Measurements from ENCODE around the gene C2CD2L.
"Not testable (repeated sequence)": the region's sequence is repeated elsewhere in the genome, so short reads cannot be mapped to it uniquely, and the experiment has no call there.

C2CD2L gene

DNA sequence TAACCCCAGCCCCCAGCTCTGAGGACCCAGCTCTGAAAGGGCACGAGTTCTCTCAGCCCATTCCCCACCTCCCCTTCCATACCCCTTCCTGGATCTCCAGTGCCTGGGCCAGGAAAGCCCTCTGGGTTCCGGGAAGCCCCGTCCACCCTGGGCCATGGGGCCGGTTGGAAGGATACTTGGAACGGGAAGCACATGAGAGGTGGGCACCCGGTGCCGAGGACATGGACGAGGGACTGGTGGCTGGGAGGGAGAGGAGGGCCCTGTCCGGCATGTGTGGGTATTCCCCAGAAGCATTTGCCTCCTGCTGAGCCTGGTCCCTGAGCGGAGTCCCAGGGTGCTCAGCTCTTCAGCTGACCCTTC lies 9.1 kb downstream of the C2CD2L start:
- DNase-seq (ENCODE audit: low read depth) = no peak

DNA sequence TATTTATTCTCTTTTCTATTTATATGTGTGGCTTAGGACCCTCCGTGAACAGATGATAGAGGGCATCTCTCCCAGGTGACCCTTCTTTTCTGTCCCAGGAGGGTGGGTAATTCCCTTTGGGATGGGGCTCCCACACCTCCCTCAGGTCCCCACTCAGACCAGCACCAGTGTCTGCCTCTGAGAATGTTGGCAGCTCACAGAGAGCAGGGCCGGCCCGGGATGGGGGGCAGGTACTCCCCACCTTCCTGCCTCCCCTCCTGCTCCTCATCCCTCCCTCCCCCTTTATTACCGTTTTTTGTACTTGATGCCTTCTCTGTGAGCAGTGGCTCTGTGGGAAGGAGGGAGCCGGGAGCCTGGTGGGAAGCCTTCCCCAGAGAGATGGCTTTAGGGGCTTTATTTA lies 9.5 kb downstream of the C2CD2L start:
- DNase-seq (ENCODE audit: low read depth) = no peak

- DNase-seq (ENCODE audit: low read depth) = no peak
Measured at GRCh38 chr11:119117004-119117706, 10.0 kb downstream of the C2CD2L start.

- no peak for DNase-seq (ENCODE audit: low read depth)
Measured at GRCh38 chr11:119118227-119118626, 11.1 kb downstream of the C2CD2L start.

DNA sequence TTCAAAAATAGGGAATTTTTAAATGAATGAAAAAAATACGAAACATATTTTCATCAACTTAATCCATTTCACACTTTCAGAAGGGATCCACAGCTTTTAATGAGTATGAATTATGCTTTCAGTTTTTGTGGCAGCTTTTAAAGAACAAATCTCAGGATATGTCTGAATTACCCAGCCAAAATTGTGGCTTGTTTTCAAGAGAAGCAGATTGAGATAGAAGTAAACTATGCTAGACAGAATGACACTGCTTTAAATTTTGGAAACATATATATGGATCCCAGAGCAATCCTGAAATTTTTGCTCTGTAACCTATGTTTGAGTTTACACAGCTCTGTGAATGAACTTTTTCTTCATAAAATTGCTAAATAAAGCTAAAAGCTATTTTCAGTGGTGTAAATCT lies 11.8 kb downstream of the C2CD2L start:
- DNase-seq (ENCODE audit: low read depth) = no peak

DNA sequence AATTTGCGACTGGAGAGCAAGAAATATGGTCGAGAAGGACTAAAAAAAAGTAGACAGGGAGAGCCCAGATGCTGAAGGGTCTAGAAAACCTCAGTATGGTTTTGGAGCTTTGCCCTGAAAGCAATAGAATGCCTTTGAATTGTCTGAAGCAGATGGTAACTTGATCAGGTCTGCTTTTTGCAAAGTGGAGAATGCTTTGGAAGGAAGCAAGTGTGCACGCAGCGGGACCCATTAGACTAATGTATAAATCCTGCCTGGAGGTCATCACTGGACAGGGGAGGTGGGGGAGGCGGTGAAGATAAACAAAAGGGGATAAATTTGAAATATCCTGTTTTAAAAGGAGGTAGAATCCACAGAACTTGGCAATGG lies 13.5 kb downstream of the C2CD2L start:
- DNase-seq (ENCODE audit: low read depth) = no peak

DNA sequence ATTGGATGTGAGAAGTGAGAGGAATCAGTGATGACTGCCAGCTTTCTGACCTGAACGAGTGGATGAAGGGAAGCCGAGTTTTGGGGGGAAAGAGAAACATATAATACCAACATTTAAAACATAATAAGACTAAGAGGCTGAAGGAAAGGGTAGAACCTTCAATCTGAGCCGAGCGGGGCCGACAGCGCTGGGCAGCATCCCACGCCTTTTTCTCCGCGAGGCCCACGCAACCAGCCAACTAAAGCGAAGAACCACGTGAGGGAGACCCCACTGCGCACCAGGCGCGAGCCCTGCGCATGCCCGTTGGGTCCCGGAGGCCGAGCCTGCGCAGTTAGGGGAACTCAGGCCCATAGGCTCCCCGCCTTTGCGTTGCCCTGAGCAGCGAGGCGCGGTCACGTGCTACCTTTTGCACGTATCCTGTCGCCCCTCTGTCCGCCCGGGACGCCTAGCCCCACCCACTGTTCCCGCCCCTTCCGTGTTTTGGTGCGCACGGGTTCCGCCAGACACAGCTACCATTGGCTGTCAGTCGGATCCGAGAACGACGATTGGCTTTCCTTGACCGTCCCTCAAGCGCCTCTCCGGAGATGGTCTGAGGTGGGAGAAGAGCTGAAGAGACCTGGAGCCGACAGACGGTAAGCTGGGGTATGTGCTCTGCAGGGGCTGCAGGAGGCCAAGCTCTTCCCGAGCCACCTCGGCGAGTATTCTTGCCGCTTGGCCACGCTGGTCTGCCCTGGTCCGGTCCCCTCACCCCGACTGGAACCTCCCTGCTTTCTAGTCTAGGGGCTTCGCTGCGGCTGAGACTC lies 14.1 kb downstream of the C2CD2L start, which contains the start of gene HINFP:
Gene HINFP, plus strand, starts transcription at position 573 of the 803 bp plus-strand sequence. CDS start 5,365 bp downstream, outside the sequence.
- DNase-seq (ENCODE audit: low read depth) = peak; percentile 97

DNA sequence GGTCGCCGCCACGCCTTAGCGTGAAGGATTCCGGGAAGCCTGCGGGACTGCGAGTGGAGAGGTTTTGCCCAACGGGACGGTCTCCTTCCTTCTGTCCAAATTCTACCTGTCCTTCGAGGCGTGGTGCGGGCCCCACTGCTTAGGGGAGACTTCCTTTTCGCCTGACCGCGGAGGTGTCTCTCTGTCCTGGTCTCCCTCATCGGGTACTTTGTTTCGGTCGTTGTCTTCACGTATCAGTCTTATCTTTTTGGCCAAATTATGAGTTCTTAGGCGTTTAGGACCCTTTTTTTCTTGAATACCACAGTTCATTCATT lies 14.6 kb downstream of the C2CD2L start:
- no peak for DNase-seq (ENCODE audit: low read depth)

GRCh38 chr11:119125821-119126220 lies 18.7 kb downstream of the C2CD2L start:
- DNase-seq (ENCODE audit: low read depth) = no peak

DNA sequence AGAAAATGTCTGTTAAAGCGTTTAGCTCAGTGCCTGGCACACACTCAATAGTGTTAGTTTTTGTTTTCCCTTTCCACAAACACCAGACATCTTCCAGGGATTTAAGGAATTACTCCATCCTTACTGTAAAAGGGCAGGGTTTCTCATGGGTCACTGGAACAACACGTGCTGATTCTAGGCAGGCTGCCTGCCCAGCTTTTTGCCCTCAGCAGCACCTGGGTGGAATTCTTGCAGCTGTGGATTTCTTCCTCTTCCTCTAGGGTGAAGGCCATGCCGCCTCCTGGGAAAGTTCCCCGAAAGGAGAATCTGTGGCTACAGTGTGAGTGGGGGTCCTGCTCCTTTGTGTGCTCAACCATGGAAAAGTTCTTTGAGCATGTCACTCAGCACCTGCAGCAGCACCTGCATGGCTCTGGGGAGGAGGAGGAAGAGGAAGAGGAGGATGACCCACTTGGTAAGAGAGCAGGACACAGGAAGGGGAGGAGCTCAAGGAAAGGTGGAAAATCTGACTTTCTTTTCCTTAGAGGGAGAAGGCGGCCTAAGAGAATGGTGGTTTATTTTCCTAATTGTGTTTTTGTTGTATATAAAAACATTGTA lies 19.6 kb downstream of the C2CD2L start:
- no peak for DNase-seq (ENCODE audit: low read depth)

DNA sequence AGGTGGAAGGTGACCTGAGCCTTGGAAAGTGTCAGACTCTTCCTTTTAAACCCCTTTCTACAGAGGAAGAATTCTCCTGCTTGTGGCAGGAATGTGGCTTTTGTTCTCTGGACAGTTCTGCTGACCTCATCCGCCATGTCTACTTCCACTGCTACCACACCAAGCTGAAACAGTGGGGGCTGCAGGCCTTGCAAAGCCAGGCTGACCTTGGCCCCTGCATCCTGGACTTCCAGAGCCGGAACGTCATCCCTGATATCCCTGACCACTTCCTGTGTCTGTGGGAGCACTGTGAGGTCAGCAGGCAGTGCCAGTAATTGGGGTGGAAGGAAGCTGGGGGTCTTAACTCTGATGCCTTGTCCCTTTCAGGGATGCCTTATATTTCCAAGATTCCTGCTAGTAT lies 23.5 kb downstream of the C2CD2L start:
- DNase-seq (ENCODE audit: low read depth) = no peak

- no peak for DNase-seq (ENCODE audit: low read depth)
Measured at GRCh38 chr11:119134389-119134978, 27.3 kb downstream of the C2CD2L start.

DNA sequence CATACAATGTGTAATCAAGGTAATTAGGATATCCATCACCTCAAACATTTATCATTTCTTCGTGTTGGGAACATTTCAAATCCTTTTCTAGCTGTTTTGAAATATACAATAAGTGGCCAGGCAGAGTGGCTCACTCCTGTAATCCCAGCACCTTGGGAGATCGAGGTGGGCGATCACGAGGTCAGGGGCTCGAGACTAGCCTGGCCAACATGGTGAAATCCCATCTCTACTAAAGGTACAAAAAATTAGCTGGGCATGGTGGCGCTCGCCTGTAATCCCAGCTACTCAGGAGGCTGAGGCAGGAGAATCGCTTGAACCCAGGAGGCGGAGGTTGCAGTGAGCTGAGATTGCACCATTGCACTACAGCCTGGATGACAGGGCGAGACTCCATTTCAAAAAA lies 32.1 kb downstream of the C2CD2L start:
- not testable (repeated sequence) for DNase-seq (ENCODE audit: low read depth)

- no peak for DNase-seq (ENCODE audit: low read depth)
Measured at GRCh38 chr11:119144825-119145486, 37.8 kb downstream of the C2CD2L start.

- DNase-seq (ENCODE audit: low read depth) = no peak
Measured at GRCh38 chr11:119145551-119145950, 38.4 kb downstream of the C2CD2L start.

DNA sequence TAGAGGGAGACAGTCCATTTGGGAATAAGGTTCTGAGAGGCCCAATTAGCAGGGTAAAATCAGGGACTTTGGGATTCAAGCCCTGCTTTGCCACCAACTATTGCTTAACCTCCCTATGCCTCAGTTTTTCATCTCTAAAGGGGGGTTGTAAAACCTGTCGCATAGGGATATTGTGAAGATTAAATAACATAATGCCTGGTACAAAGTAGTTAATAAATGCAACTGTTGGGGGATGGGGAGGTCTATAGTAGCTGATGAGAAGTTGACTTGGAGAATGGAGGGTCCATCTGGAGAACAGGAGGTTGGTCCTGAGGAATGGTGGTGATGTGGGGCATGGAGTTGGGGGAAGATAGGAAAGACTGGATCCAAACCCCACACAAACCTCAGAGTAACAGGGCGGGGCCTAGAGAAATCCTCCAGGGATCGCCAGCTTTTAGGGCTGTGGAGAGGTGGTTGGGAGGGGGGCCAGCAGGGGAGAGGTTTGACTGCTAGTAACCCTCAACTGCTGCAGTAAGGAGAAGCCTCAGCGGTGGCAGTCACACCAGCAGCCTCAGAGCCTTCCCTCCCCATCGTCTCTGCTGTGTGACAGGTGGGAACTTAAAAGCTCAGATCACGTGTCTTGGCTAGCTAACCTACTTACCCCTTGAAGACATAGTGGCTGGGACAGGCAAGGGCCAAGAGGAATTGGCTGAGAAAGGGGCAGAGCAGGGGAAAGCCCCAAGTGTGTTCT lies 40.6 kb downstream of the C2CD2L start:
- no peak for DNase-seq (ENCODE audit: low read depth)

DNA sequence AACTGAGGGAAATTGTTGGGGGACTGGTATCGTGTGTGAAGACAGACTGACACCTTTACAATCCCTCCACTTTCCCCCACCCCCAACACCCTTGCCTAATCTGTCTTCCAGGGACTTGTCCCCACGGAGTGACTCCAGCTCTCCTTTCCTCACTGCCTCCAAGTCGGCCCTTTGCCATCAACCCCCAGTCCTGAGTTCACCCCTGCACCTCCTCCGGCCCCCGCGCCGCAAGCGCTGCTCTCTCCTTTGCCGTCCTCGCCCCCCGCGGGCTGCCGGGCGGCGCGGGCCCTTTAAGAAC lies 41.5 kb downstream of the C2CD2L start:
- DNase-seq (ENCODE audit: low read depth) = no peak

GRCh38 chr11:119149018-119149785 lies 42.1 kb downstream of the C2CD2L start, which contains the start of gene ABCG4:
Gene ABCG4 (plus strand): TSS chr11:119149052. CDS start chr11:119149966, 914 bp downstream.
- DNase-seq (ENCODE audit: low read depth) = no peak

GRCh38 chr11:119149786-119150275 lies 42.7 kb downstream of the C2CD2L start:
- DNase-seq (ENCODE audit: low read depth) = no peak

GRCh38 chr11:119152043-119152442 lies 44.9 kb downstream of the C2CD2L start:
- no peak for DNase-seq (ENCODE audit: low read depth)

DNA sequence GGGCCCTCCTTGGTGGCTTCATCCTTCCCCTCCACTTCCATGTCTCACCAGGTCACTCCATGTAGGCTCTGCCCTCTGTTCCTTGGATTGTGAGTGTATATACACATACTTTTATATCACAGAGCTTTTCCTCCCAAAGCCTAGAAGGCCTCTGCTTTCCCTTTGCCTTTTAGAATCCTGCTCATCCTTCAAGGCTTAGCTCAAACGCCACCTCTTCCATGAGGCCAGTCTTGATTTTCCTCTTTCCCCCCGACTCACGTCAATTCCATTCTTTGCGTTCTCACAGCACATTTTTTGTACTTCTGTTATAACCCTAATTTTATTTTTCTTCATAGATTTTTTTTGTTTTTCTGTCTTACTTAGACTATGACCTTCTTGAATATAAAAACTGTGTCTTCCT lies 45.5 kb downstream of the C2CD2L start:
- DNase-seq (ENCODE audit: low read depth) = no peak
